Left ventricle myocardium inferior (tissue), 1 donor: ENCODE data around the gene ANKRD31. TPM values are rescaled to one million over a fixed set of nuclear protein-coding genes. Genes with fewer than 3 reads are reported as not detected.

ENCODE experiments used
- DNase-seq: peaks from one replicate; pipeline ENCODE4 v3.0.0-alpha.2; 2020
- H3K27ac ChIP-seq: fragments of 200-600 bp; replicated peaks from 2 replicates; pipeline ENCODE4 v1.8.0; 2021
- H3K27me3 ChIP-seq: fragments of 200-600 bp; 2 replicates; pipeline ENCODE4 v1.8.0; 2021; ENCODE audit warnings: low read depth
- H3K36me3 ChIP-seq: fragments of 200-600 bp; 2 replicates; pipeline ENCODE4 v1.8.0; 2021
- H3K4me1 ChIP-seq: fragments of 200-600 bp; 2 replicates; pipeline ENCODE4 v1.8.0; 2021
- H3K4me3 ChIP-seq: fragments of 200-600 bp; 2 replicates; pipeline ENCODE4 v1.8.0; 2021; ENCODE audit warnings: mild to moderate bottlenecking, moderate library complexity
- H3K9me3 ChIP-seq: fragments of 200-600 bp; replicated peaks from 2 replicates; pipeline ENCODE4 v1.8.0; 2021
- intact Hi-C: fragments of 100-400 bp; cut with micrococcal nuclease; formaldehyde crosslinking; loops from one replicate; pipeline ENCODE4 v1.11.0; 2022
- total RNA-seq: library from RNA; stranded (reverse); fragmentation: NEBNext Ultra II Directional; extraction: Animal tissue kit (Norgen Biotek cat#: 25700); gene quantifications from one replicate; pipeline ENCODE4 v1.2.1, GENCODE V29; 2021
- TF ChIP-seq, protein P1 (sequence below): fragments of 200-600 bp; IDR thresholded peaks from 2 replicates; pipeline ENCODE4 v1.8.0; 2021; ENCODE audit warnings: antibody characterized with exemption, mild to moderate bottlenecking, borderline replicate concordance
- donor health status: DM: no; HTN: yes; CAD: no; lungs with severe emphysema.

ANKRD31 gene
- total RNA-seq, 1 donor from 2014 or later: 0.11 TPM

DNA sequence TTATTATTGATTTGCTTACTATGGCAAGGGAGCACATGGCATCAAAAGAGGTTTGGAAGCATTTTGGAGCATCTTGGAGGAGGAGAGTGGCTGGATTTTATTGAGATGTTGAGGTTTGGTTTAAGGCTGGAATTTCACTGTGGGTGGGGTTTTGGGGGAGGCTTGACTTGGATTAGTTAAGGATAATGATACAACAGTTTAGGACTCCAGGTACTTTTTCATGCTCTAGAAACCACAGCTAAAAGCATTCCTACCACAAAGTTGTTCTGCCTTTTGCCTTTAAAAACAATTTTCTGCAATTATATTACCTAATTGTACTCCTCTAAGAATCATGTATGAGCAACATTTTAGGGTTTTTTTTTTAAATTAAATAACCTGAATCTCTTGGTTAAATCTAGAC, 189.3 kb downstream of the ANKRD31 start:
- TF ChIP-seq, protein P1, sequence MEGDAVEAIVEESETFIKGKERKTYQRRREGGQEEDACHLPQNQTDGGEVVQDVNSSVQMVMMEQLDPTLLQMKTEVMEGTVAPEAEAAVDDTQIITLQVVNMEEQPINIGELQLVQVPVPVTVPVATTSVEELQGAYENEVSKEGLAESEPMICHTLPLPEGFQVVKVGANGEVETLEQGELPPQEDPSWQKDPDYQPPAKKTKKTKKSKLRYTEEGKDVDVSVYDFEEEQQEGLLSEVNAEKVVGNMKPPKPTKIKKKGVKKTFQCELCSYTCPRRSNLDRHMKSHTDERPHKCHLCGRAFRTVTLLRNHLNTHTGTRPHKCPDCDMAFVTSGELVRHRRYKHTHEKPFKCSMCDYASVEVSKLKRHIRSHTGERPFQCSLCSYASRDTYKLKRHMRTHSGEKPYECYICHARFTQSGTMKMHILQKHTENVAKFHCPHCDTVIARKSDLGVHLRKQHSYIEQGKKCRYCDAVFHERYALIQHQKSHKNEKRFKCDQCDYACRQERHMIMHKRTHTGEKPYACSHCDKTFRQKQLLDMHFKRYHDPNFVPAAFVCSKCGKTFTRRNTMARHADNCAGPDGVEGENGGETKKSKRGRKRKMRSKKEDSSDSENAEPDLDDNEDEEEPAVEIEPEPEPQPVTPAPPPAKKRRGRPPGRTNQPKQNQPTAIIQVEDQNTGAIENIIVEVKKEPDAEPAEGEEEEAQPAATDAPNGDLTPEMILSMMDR: no peak
- intact Hi-C loops: no loop called here
- Histone ChIP-seq H3K4me3 (no peak overlapping the region), H3K9me3 (no peaks in the 10 kb centered on the region), H3K36me3 (peaks cover 5% of the 10 kb centered on the region), H3K4me1 (peaks cover 19% of the 10 kb centered on the region), H3K27ac (no peak overlapping the region), H3K27me3 (no peaks in the 10 kb centered on the region)
- no peak for DNase-seq

DNA sequence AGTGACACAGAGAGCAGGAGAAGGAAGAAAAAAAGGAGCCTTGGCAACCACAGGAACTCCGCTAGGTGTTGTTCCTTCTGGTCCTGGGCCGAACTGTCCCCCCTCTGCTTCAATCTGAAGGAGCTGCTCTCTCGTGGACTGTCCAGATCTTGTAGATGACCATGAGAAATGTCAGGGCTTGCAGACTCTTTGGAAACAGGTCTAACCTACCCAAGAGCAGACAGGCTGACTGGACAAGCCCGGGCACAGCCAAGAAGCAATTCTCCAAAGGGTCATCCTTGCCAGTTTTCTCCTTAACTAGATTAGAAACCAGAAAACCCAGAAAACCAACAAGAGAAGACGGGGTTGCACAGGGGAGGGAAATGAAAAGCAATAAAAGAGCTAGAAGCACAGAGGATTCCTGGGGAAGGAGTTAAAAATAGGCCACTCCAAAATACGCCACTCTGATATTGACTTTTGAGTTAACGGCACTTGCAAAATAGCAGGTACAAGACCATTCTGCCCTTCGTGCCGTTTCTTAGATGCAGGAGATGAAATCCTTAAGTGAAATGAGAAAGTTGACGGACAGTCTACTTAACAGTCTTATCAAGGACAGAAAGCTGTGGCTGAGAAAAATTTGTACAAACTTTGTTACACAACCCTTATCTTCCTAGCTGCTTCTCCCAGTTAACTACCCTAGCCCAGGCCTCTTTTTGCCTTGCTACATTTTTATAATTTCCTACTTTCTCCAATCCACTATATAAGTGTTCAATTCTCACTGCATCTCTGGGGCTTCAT, 190.1 kb downstream of the ANKRD31 start:
- TF ChIP-seq, protein P1: no peak
- intact Hi-C loops: no loop called here
- H3K4me1 ChIP-seq: peaks cover 11% of the 10 kb centered on the region

DNA sequence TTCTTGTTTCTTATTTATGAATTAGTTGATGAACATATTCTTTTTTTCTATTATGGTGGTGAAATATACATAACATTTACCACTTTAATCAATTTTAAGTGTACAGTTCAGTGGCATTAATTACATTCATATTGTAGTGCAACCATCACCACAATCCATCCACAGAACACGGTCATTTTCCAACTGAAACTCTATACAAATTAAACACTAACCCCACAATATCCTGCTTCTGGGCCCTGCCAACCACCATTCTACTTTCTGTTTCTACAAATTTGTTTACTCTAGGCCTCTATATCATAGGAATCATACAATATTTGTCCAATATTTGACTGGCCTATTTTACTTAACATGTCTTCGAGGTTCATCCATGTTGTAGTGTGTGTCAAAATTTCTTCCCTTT, 191.6 kb downstream of the ANKRD31 start:
- H3K4me1 ChIP-seq: peaks cover 2% of the 10 kb centered on the region
- intact Hi-C loops: no loop called here
- H3K27ac ChIP-seq: no peak overlapping the region
- H3K36me3 ChIP-seq: peaks cover 5% of the 10 kb centered on the region
- DNase-seq: no peak
- TF ChIP-seq, protein P1: no peak
- no peaks in the 10 kb centered on the region for H3K27me3 ChIP-seq
- H3K4me3 ChIP-seq: no peak overlapping the region
- H3K9me3 ChIP-seq: no peaks in the 10 kb centered on the region

More for the DNA sequence above, 190.1 kb downstream of the ANKRD31 start:
- Histone ChIP-seq H3K36me3 (peaks cover 5% of the 10 kb centered on the region), H3K27ac (no peak overlapping the region), H3K4me3 (no peak overlapping the region), H3K27me3 (no peaks in the 10 kb centered on the region), H3K9me3 (no peaks in the 10 kb centered on the region)
- no peak for DNase-seq

DNA sequence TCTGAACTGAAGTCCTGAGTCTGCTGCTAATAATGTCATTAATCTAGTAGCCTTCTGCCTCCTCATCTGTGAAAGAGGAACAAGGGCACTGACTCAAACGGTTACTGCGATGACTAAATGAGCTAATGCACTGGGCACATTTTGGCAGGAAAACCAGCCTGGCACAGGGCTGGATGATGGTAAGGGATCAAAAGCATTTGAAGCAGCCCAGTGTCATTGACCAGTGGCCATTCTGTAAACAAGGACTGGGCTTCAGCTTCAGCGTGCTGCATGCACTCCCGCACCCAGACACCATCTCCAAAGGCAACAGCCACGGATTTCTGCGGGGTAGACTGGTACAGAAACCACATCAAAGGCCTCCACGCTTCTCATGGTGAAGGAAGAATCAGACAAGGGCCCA, 192.3 kb downstream of the ANKRD31 start:
- DNase-seq: no peak
- intact Hi-C loops: no loop called here

DNA sequence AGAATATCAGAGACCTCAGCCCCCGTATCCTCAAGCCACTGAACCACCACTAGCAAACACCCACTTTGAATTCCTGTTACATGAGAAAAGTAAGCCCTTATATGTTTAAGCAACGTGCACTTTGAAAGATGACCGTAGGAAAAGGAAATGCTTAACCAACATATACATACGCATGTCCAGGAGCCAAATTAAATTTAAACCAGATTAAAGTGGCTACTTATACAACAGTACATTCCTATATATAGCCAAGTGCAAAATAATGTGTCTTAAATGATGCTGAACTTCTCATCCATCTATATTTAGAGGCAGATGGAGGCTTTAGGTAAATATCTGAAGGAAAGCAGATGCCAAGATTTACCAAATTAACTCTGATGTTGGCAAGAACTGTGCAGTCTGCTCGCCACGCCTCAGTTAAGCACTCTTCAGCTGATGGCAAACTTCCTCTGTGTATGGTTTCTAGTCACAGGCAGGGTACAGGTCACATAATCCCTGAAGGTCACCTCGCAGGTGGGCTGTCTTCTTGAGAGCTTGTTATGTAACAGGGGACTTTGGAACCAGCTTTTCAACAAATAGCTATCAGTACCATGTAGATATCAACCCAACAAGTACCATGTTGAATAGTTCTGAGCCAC, 192.9 kb downstream of the ANKRD31 start:
- no peaks in the 10 kb centered on the region for H3K4me1 ChIP-seq
- H3K36me3 ChIP-seq: peaks cover 5% of the 10 kb centered on the region
- H3K9me3 ChIP-seq: no peaks in the 10 kb centered on the region
- intact Hi-C loops: no loop called here
- DNase-seq: no peak
- no peak overlapping the region for H3K4me3 ChIP-seq
- TF ChIP-seq, protein P1: no peak
- no peaks in the 10 kb centered on the region for H3K27me3 ChIP-seq
- no peak overlapping the region for H3K27ac ChIP-seq

More for the DNA sequence above, 192.3 kb downstream of the ANKRD31 start:
- no peak overlapping the region for H3K27ac ChIP-seq
- no peaks in the 10 kb centered on the region for H3K4me1 ChIP-seq
- no peaks in the 10 kb centered on the region for H3K27me3 ChIP-seq
- TF ChIP-seq, protein P1: no peak
- no peak overlapping the region for H3K4me3 ChIP-seq
- peaks cover 5% of the 10 kb centered on the region for H3K36me3 ChIP-seq
- no peaks in the 10 kb centered on the region for H3K9me3 ChIP-seq
